K562 (cell line): Measurements from ENCODE around the gene HAUS1. TPM values are rescaled to one million over a fixed set of nuclear protein-coding genes. Genes with fewer than 3 reads are reported as not detected.

Experiments used
- ATAC-seq: fragments of 200-7000 bp; cut with Tn5 transposase; 3 replicates; pipeline ENCODE4 v1.9.1; 2020; ENCODE audit warnings: moderate library complexity
- BruUV-seq: library from RNA; stranded (reverse); fragments of 400-500 nt; replicated peaks from 2 replicates; lab custom pipeline; 2021; lab: Mats Ljungman, UMichigan
- CTCF ChIA-PET: fragments of 300-600 bp; formaldehyde crosslinking; extraction: SDS; loops from one replicate; lab custom pipeline; 2021; ENCODE audit warnings: low intra/inter-chr PET ratio; lab: Yijun Ruan, JAX
- POLR2A ChIA-PET: fragments of 300-600, 350-650 bp; sonication (Branson Sonifier 250); formaldehyde crosslinking; extraction: SDS; loops from one replicate; lab custom pipeline; 2021; ENCODE audit warnings: antibody characterized with exemption, inconsistent platforms; lab: Yijun Ruan, JAX
- DNase-seq, 4 experiments: peaks; one replicate each; pipeline versions ENCODE4 v3.0.0 to v3.0.0-alpha.2; 2011 to 2018; ENCODE audit warnings: low spot score in 3 of 4, mixed read lengths in 3 of 4; ENCODE audit errors: extremely low read depth in 1 of 4
- FAIRE-seq: peaks from 2 replicates; lab custom pipeline; 2011; peaks lifted over from hg19 to GRCh38; lab: Jason Lieb, UNC
- H2AFZ ChIP-seq: 2 replicates; pipeline ENCODE4 v1.6.0; 2011; ENCODE audit warnings: low read depth, low read length, control low read depth, inconsistent platforms
- H3K27ac ChIP-seq: fragments of 200-600 bp; 3 replicates; pipeline ENCODE4 v1.8.0; 2011; ENCODE audit warnings: low read depth, mild to moderate bottlenecking, control low read depth, inconsistent platforms, low read length, moderate library complexity, mixed read lengths; ENCODE audit errors: extremely low read depth
- H3K27me3 ChIP-seq, 2 experiments: fragments of 300-600 bp in 1 of 2; 2 replicates in 1 of 2; 3 replicates in 1 of 2; pipeline versions ENCODE4 v1.6.0 to v1.8.0; 2011; ENCODE audit warnings: inconsistent platforms in 2 of 2, low read length in 2 of 2, mild to moderate bottlenecking in 1 of 2, mixed read lengths in 1 of 2, moderate library complexity in 1 of 2; ENCODE audit not compliant: control insufficient read depth in 2 of 2, insufficient read depth in 2 of 2
- H3K36me3 ChIP-seq: fragments of 300-600 bp; 3 replicates; pipeline ENCODE4 v1.8.0; 2011; ENCODE audit warnings: mild to moderate bottlenecking, low read length, inconsistent platforms; ENCODE audit not compliant: control insufficient read depth, insufficient read depth
- H3K4me1 ChIP-seq, 2 experiments: fragments of 200-600 bp in 1 of 2; replicated peaks in 1 of 2; 2 replicates in 1 of 2; 3 replicates in 1 of 2; pipeline versions ENCODE4 v1.5.1 to v1.8.0; 2011; ENCODE audit warnings: inconsistent platforms in 2 of 2, low read length in 2 of 2, mild to moderate bottlenecking in 1 of 2, mixed read lengths in 1 of 2, moderate library complexity in 1 of 2; ENCODE audit not compliant: control insufficient read depth in 2 of 2, insufficient read depth in 2 of 2
- H3K4me2 ChIP-seq: 2 replicates; pipeline ENCODE4 v1.6.1; 2011; ENCODE audit warnings: low read length, control low read depth, inconsistent platforms, mixed read lengths; ENCODE audit not compliant: insufficient read depth
- H3K4me3 ChIP-seq: fragments of 200-600 bp; sonication (generic), shearing (Covaris generic); 2 replicates; pipeline ENCODE4 v1.5.1; 2016; ENCODE audit warnings: control low read depth, inconsistent platforms
- H3K79me2 ChIP-seq: fragments of 200-600 bp; 3 replicates; pipeline ENCODE4 v1.8.0; 2011; ENCODE audit warnings: low read length, inconsistent platforms; ENCODE audit not compliant: control insufficient read depth, insufficient read depth
- H3K9ac ChIP-seq, 2 experiments: 2 replicates each; pipeline versions ENCODE4 v1.6.0 to v1.6.1; 2011; ENCODE audit warnings: low read depth in 2 of 2, low read length in 2 of 2, control low read depth in 1 of 2, inconsistent platforms in 1 of 2, mild to moderate bottlenecking in 1 of 2, mixed read lengths in 1 of 2; ENCODE audit not compliant: insufficient read depth in 1 of 2
- H3K9me1 ChIP-seq: one replicate; pipeline ENCODE4 v1.6.0; 2011; ENCODE audit warnings: inconsistent platforms, mild to moderate bottlenecking, low read length, moderate library complexity; ENCODE audit not compliant: control insufficient read depth, insufficient read depth
- H3K9me3 ChIP-seq: replicated peaks from 2 replicates; pipeline ENCODE4 v1.5.1; 2011; ENCODE audit warnings: low read depth, low read length, inconsistent platforms; ENCODE audit not compliant: control insufficient read depth, insufficient read depth
- H4K20me1 ChIP-seq: replicated peaks from 2 replicates; pipeline ENCODE4 v1.6.1; 2011; ENCODE audit warnings: low read length, inconsistent platforms, mixed read lengths; ENCODE audit not compliant: control insufficient read depth, insufficient read depth
- CBFB ChIP-seq: sonication (generic); formaldehyde crosslinking; IDR thresholded peaks from 2 replicates; pipeline ENCODE4 v1.4.0; 2020; ENCODE audit warnings: mild to moderate bottlenecking, missing genetic modification reagents
- EGR1 ChIP-seq: fragments of 450-650 bp; conservative IDR thresholded peaks from 2 replicates; pipeline ENCODE4 v1.6.1; 2017; ENCODE audit warnings: mild to moderate bottlenecking
- FOXK2 ChIP-seq, 2 experiments: fragments of 450-650 bp; IDR thresholded peaks in 1 of 2; conservative IDR thresholded peaks in 1 of 2; 2 replicates each; pipeline ENCODE4 v1.6.1; 2016; ENCODE audit warnings: low read depth in 2 of 2, mild to moderate bottlenecking in 1 of 2
- SIN3B ChIP-seq: fragments of 450-650 bp; IDR thresholded peaks from 2 replicates; pipeline ENCODE4 v1.6.1; 2017; ENCODE audit warnings: low read depth, mild to moderate bottlenecking, moderate library complexity
- SRSF9 ChIP-seq: fragments of 200-400 bp; formaldehyde crosslinking; IDR thresholded peaks from 2 replicates; pipeline ENCODE4 v1.6.1; 2017; ENCODE audit warnings: low read depth, low read length, borderline replicate concordance
- YY1 ChIP-seq, 3 experiments: IDR thresholded peaks; 2 replicates each; pipeline ENCODE4 v1.6.1; 2011; ENCODE audit warnings: low read length in 2 of 3, mild to moderate bottlenecking in 2 of 3, moderate library complexity in 2 of 3, borderline replicate concordance in 1 of 3, control low read depth in 1 of 3, low read depth in 1 of 3; ENCODE audit not compliant: insufficient read depth in 3 of 3, insufficient replicate concordance in 2 of 3, control insufficient read depth in 1 of 3, insufficient read length in 1 of 3; ENCODE audit errors: extremely low read depth in 1 of 3
- ZNF551 ChIP-seq: fragments of 250-450 bp; sonication (Bioruptor Pico); IDR thresholded peaks from 2 replicates; pipeline ENCODE4 v1.5.0; 2021; ENCODE audit warnings: mild to moderate bottlenecking, moderate library complexity
- ZNF696 ChIP-seq: fragments of 250-450 bp; sonication (Bioruptor Pico); conservative IDR thresholded peaks from 2 replicates; pipeline ENCODE4 v1.4.0; 2020; ENCODE audit warnings: mild to moderate bottlenecking, moderate library complexity
- WGBS: fragments of 100-300 bp; shearing (Covaris generic); methylation state at CpG from one replicate; pipeline ENCODE4 v1.1.6; 2016; ENCODE audit warnings: low coverage, mixed read lengths; ENCODE audit not compliant: insufficient coverage; ENCODE audit errors: missing lambda C conversion rate; 5-methylcytosine and 5-hydroxymethylcytosine counted together
- in situ Hi-C: fragments of 300-500 bp; cut with MboI; formaldehyde crosslinking; loops from 4 replicates; pipeline ENCODE4 v1.15.0; 2018; ENCODE audit warnings: inconsistent platforms, mixed read lengths
- intact Hi-C: fragments of 100-400 bp; cut with micrococcal nuclease; formaldehyde crosslinking; loops from 2 replicates; pipeline ENCODE4 v1.14.2; 2022
- polyA plus RNA-seq, 8 experiments: library from polyadenylated mRNA; depleted of rRNA in 4 of 8; stranded (reverse) in 5 of 8; unstranded in 3 of 8; fragments of >200 nt; fragmentation: Nextera tagmentation in 2 of 8; fragmentation: Illumina TruSeq in 1 of 8; extraction: Ambion mirVana in 2 of 8; extraction: Trizol in 1 of 8; gene quantifications; 2 replicates each; pipeline versions ENCODE4 v1.2.1 to v1.2.3, GENCODE V29; 2011 to 2014; ENCODE audit warnings: inconsistent platforms in 1 of 8, missing spikeins in 1 of 8
- total RNA-seq, 7 experiments: library from RNA; depleted of rRNA in 6 of 7; stranded (reverse); fragments of >200 nt in 6 of 7; fragmentation: Illumina TruSeq in 2 of 7; extraction: Trizol in 2 of 7; gene quantifications; 2 replicates each; pipeline versions ENCODE4 v1.2.1 to v1.2.3, GENCODE V29; 2011 to 2021; ENCODE audit warnings: low replicate concordance in 1 of 7
- TF ChIP-seq, protein P1 (sequence below): fragments of 450-650 bp; IDR thresholded peaks from 2 replicates; pipeline ENCODE4 v1.7.1; 2018; ENCODE audit warnings: mild to moderate bottlenecking, low read depth; ENCODE audit not compliant: partially characterized antibody
- TF ChIP-seq, protein P2 (sequence below): fragments of 250-450 bp; sonication (Bioruptor Pico); IDR thresholded peaks from 2 replicates; pipeline ENCODE4 v1.5.0; 2021; ENCODE audit warnings: mild to moderate bottlenecking, moderate library complexity
- TF ChIP-seq, protein P3 (sequence below): fragments of 450-650 bp; IDR thresholded peaks from 2 replicates; pipeline ENCODE4 v1.6.1; 2016; ENCODE audit warnings: borderline replicate concordance

The HAUS1 gene
- total and polyA plus RNA-seq, 9 of the 15 experiments (the other 6 are each of a cell fraction or from before 2014, with no cell fraction given) = 45.6 to 135 (median 76.3) TPM

DNA sequence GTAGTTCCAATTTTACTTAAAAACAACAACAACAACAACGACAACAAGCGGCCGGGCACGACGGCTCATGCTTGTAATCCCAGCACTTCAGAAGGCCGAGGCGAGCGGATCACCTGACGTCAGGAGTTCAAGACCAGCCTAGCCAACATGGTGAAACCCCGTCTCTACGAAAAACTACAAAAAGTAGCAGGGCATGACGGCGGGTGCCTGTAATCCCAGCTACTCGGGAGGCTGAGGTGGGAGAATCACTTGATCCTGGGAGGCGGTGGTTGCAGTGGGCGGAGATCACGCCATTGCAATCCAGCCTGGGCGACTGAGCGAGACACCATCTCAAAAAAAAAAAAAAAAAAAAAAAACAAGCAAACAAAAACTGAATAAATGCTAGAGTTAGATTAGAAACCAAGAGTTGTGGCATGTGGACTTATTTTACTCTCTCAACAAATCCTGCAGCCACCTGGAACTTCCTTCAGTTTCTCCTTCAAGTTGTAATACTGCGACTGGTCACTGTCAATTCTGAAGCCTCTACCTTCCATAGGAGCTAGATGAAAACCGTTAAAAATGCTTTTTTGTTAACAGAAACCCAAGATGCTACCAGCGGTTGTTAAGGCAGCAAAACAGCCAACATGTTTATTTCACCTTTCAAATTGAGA is 7.4 kb upstream of the HAUS1 start:
- ATAC-seq (peak; percentile 33), FAIRE-seq (peak; percentile 67), DNase-seq (peak in 1 of 4 experiments; percentile 7)
- H3K36me3 ChIP-seq = peaks cover 41% of the 10 kb centered on the region
- H3K9ac ChIP-seq = peak overlapping the region; percentile 87 to 99
- in situ Hi-C loops (no loop called here), intact Hi-C loops (no loop called here)
- H3K27me3 ChIP-seq = no peaks in the 10 kb centered on the region
- TSS peak; percentile 57 for BruUV-seq
- H3K9me3 ChIP-seq = no peaks in the 10 kb centered on the region
- peak overlapping the region; percentile 88 for H3K4me2 ChIP-seq
- H4K20me1 ChIP-seq = no peaks in the 10 kb centered on the region
- WGBS = 0% methylated on average over 18 of the region's 22 CpGs
- H3K4me3 ChIP-seq = peak overlapping the region; percentile 94
- H3K4me1 ChIP-seq = peaks cover 3 to 6% of the 10 kb centered on the region in 2 experiments; a peak in 2 of 5 replicates
- H3K27ac ChIP-seq = peak overlapping the region; percentile 99
- no peaks in the 10 kb centered on the region for H3K9me1 ChIP-seq
- ChIA-PET POLR2A (interaction anchor here (1.3 kb wide), 1 partner anchor 23 kb away, joined by 3 read pairs; no protein-coding TSS in a partner anchor), CTCF (no interaction called here)
- peaks cover 65% of the 10 kb centered on the region for H3K79me2 ChIP-seq
- no peak overlapping the region for H2AFZ ChIP-seq
- no peak for TF ChIP-seq CBFB (CRISPR knock-in tag)
- no peak for TF ChIP-seq SRSF9
- no peak for TF ChIP-seq ZNF696 (CRISPR knock-in tag)
- TF ChIP-seq ZNF551 (CRISPR knock-in tag) = no peak
- TF ChIP-seq, protein P1, sequence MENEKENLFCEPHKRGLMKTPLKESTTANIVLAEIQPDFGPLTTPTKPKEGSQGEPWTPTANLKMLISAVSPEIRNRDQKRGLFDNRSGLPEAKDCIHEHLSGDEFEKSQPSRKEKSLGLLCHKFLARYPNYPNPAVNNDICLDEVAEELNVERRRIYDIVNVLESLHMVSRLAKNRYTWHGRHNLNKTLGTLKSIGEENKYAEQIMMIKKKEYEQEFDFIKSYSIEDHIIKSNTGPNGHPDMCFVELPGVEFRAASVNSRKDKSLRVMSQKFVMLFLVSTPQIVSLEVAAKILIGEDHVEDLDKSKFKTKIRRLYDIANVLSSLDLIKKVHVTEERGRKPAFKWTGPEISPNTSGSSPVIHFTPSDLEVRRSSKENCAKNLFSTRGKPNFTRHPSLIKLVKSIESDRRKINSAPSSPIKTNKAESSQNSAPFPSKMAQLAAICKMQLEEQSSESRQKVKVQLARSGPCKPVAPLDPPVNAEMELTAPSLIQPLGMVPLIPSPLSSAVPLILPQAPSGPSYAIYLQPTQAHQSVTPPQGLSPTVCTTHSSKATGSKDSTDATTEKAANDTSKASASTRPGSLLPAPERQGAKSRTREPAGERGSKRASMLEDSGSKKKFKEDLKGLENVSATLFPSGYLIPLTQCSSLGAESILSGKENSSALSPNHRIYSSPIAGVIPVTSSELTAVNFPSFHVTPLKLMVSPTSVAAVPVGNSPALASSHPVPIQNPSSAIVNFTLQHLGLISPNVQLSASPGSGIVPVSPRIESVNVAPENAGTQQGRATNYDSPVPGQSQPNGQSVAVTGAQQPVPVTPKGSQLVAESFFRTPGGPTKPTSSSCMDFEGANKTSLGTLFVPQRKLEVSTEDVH = no peak
- TF ChIP-seq YY1 (IDR thresholded peaks at IDR 0.05; ENCODE audit: borderline replicate concordance in 1 of 3, control insufficient read depth in 1 of 3, extremely low read depth in 1 of 3, insufficient read depth in 3 of 3, insufficient read length in 1 of 3, insufficient replicate concordance in 2 of 3, low read depth in 1 of 3, low read length in 2 of 3) = peak in 1 of 3 experiments; percentile 6
- 0 out of 4 replicates have a peak, but pooled peaks have one; percentile 20 to 25 for TF ChIP-seq FOXK2 (conservative IDR thresholded peaks at IDR 0.05 in 1 of 2, IDR thresholded peaks at IDR 0.05 in 1 of 2; ENCODE audit: low read depth in 2 of 2)
- 0 out of 2 replicates have a peak, but pooled peaks have one; percentile 19 for TF ChIP-seq EGR1
- TF ChIP-seq, protein P2, sequence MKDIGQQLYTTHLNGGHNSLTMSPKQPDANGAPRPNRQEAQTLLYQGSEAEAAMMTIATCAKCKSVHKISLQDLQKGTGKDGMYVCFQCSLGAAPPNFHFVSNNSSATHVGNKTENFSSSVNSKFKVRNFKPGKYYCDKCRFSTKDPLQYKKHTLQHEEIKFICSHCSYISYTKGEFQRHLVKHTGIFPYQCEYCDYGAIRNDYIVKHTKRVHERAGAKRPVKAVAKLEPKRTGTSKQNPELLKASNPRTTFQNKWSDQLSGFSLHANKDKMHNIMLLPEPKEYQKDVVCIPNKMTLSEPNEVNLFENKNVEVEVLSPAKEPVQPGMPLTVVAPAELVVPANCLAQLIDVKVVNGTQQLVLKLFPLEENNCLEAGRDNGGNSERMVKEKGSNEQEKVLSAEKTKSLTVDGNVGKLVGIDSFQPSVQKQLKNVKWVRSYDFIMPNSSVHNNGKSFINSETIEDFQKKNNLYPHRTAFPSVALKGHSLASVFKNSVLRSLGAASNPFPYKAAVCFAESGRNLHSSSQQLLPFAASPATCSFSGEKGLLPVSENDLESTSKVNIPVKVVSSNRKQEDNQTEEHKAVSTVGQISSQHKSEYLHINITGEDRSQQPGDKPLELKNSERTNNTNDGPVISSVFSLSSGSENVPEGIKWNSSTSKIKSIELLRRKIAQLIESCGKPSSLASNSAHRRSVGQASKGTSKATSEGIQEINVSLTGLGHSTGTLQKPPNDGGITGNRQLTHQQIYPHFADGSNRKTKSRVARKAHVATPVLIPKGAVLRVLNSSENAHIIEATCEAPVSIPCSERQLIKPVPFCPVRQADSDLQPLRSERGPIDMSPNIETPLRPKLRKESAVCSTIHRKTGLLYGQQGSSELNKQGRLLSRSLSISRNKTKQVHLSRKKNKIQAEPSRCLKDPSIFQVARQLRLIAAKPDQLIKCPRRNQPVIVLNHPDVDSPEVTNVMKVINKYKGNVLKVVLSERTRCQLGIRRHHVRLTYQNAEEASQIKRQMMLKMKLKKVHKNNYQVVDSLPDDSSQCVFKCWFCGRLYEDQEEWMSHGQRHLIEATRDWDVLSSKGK (CRISPR knock-in tag) = no peak
- TF ChIP-seq SIN3B = no peak
- TF ChIP-seq, protein P3, sequence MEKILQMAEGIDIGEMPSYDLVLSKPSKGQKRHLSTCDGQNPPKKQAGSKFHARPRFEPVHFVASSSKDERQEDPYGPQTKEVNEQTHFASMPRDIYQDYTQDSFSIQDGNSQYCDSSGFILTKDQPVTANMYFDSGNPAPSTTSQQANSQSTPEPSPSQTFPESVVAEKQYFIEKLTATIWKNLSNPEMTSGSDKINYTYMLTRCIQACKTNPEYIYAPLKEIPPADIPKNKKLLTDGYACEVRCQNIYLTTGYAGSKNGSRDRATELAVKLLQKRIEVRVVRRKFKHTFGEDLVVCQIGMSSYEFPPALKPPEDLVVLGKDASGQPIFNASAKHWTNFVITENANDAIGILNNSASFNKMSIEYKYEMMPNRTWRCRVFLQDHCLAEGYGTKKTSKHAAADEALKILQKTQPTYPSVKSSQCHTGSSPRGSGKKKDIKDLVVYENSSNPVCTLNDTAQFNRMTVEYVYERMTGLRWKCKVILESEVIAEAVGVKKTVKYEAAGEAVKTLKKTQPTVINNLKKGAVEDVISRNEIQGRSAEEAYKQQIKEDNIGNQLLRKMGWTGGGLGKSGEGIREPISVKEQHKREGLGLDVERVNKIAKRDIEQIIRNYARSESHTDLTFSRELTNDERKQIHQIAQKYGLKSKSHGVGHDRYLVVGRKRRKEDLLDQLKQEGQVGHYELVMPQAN = peak; percentile 23; the same call in 1 of the 2 replicates
